Measurements from ENCODE around the gene ATP8A2.

DNA sequence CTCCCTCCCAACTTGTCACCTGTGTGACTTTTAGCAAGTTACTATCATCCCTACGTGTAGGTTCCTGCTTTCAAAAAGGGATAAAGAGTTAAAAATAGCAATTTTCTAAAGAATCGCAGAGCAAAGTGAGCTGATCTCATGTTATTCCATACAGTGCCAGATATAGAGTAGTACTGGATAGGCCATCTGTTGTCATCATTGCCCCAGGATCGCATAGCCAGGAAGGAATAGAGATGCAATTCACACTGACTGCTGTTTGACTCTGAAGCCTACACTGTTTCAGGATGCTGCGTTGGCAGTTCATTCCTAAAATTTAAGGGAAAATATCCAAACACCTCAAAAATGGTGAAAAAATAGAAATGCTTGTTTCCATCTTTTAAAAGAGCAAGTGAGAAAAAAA is 541.2 kb downstream of the ATP8A2 start:
- TF ChIP-seq EZH2 (IDR thresholded peaks at IDR 0.05; ENCODE audit: low read depth, low read length, severe bottlenecking): no peak
- TF ChIP-seq EP300 (IDR thresholded peaks at IDR 0.05; ENCODE audit: borderline replicate concordance in 1 of 2, low read depth in 2 of 2, low read length in 2 of 2): no peak
- no peak for TF ChIP-seq POLR2A (IDR thresholded peaks at IDR 0.05; ENCODE audit: control extremely low read depth in 1 of 2, low read depth in 2 of 2, low read length in 2 of 2)
- TF ChIP-seq, protein P1, sequence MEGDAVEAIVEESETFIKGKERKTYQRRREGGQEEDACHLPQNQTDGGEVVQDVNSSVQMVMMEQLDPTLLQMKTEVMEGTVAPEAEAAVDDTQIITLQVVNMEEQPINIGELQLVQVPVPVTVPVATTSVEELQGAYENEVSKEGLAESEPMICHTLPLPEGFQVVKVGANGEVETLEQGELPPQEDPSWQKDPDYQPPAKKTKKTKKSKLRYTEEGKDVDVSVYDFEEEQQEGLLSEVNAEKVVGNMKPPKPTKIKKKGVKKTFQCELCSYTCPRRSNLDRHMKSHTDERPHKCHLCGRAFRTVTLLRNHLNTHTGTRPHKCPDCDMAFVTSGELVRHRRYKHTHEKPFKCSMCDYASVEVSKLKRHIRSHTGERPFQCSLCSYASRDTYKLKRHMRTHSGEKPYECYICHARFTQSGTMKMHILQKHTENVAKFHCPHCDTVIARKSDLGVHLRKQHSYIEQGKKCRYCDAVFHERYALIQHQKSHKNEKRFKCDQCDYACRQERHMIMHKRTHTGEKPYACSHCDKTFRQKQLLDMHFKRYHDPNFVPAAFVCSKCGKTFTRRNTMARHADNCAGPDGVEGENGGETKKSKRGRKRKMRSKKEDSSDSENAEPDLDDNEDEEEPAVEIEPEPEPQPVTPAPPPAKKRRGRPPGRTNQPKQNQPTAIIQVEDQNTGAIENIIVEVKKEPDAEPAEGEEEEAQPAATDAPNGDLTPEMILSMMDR (IDR thresholded peaks at IDR 0.05; ENCODE audit: control extremely low read depth in 1 of 3, insufficient read depth in 1 of 3, low read depth in 1 of 3, low read length in 3 of 3): no peak
- TF ChIP-seq POLR2AphosphoS5 (IDR thresholded peaks at IDR 0.05; ENCODE audit: low read depth, low read length): no peak
- no peak for TF ChIP-seq SP2 (IDR thresholded peaks at IDR 0.05; ENCODE audit: low read length)

All from H1 (cell line).